DMS114 treated with DMSO at 0.1 percent for 48 hours (cell line): ENCODE results near the gene SYTL5.

ENCODE experiments used
- DNase-seq: peaks from one replicate; lab custom pipeline; 2025; ENCODE audit not compliant: unreplicated experiment; lab: John Stamatoyannopoulos, UW

Gene SYTL5

GRCh38 chrX:38086451-38087215 lies 80.3 kb downstream of the SYTL5 start:
- DNase-seq: no peak

GRCh38 chrX:38087594-38087993 lies 81.2 kb downstream of the SYTL5 start:
- DNase-seq: no peak

GRCh38 chrX:38089173-38089982 lies 83.0 kb downstream of the SYTL5 start:
- DNase-seq: no peak

GRCh38 chrX:38095971-38096529 lies 89.7 kb downstream of the SYTL5 start:
- DNase-seq: no peak

- no peak for DNase-seq
Observed at GRCh38 chrX:38099688-38100087, 93.3 kb downstream of the SYTL5 start.

- DNase-seq: no peak
Observed at GRCh38 chrX:38102240-38102639, 95.9 kb downstream of the SYTL5 start.

GRCh38 chrX:38102875-38103274 lies 96.5 kb downstream of the SYTL5 start:
- no peak for DNase-seq

- DNase-seq: no peak
Observed at GRCh38 chrX:38103857-38104812, 97.8 kb downstream of the SYTL5 start.

- no peak for DNase-seq
Observed at GRCh38 chrX:38105216-38105725, 98.9 kb downstream of the SYTL5 start.

- DNase-seq: no peak
Observed at GRCh38 chrX:38106991-38107655, 100.8 kb downstream of the SYTL5 start.

GRCh38 chrX:38108364-38108763 lies 102.0 kb downstream of the SYTL5 start:
- no peak for DNase-seq

- DNase-seq: no peak
Observed at GRCh38 chrX:38109042-38109898, 102.9 kb downstream of the SYTL5 start.

GRCh38 chrX:38110231-38110630 lies 103.9 kb downstream of the SYTL5 start:
- no peak for DNase-seq

- no peak for DNase-seq
Observed at GRCh38 chrX:38111196-38111595, 104.8 kb downstream of the SYTL5 start.

- DNase-seq: no peak
Observed at GRCh38 chrX:38112566-38112965, 106.2 kb downstream of the SYTL5 start.

GRCh38 chrX:38116706-38117105 lies 110.4 kb downstream of the SYTL5 start:
- DNase-seq: no peak

- DNase-seq: no peak
Observed at GRCh38 chrX:38117485-38117884, 111.1 kb downstream of the SYTL5 start.

GRCh38 chrX:38124000-38124399 lies 117.6 kb downstream of the SYTL5 start:
- DNase-seq: no peak

- DNase-seq: no peak
Observed at GRCh38 chrX:38126179-38126578, 119.8 kb downstream of the SYTL5 start.
